GM18951 (cell line): ENCODE measurements around the gene ZNF862.

Source experiments
- POLR2A ChIP-seq: IDR thresholded peaks from 4 replicates; pipeline ENCODE4 v1.6.1; 2011; ENCODE audit warnings: mild to moderate bottlenecking; ENCODE audit not compliant: insufficient read length, insufficient read depth; ENCODE audit errors: extremely low read depth
- in situ Hi-C: fragments of 300-500 bp; cut with MboI; formaldehyde crosslinking; loops from one replicate; pipeline ENCODE4 v1.12.0; 2022; ENCODE audit warnings: low sequenced_read_pairs, mixed read lengths, inconsistent platforms; ENCODE audit not compliant: unreplicated experiment

ZNF862 gene

GRCh38 chr7:149853157-149853556 is 15.0 kb downstream of the ZNF862 start:
- no peak for TF ChIP-seq POLR2A
- in situ Hi-C loops, result no loop called here

- in situ Hi-C loops, result no loop called here
These were observed 16.6 kb downstream of the ZNF862 start for GRCh38 chr7:149854611-149855360.

GRCh38 chr7:149855361-149856305 is 17.5 kb downstream of the ZNF862 start:
- no peak for TF ChIP-seq POLR2A
- in situ Hi-C loops, result no loop called here

More at GRCh38 chr7:149854611-149855360, 16.6 kb downstream of the ZNF862 start:
- no peak for TF ChIP-seq POLR2A

GRCh38 chr7:149856583-149856982 is 18.4 kb downstream of the ZNF862 start:
- in situ Hi-C loops, result no loop called here
- TF ChIP-seq POLR2A, result no peak

- TF ChIP-seq POLR2A, result no peak
- in situ Hi-C loops, result no loop called here
These were observed 21.2 kb downstream of the ZNF862 start for GRCh38 chr7:149859369-149859768.

- no peak for TF ChIP-seq POLR2A
These were observed 21.7 kb downstream of the ZNF862 start for GRCh38 chr7:149859876-149860275.

GRCh38 chr7:149860821-149861727 is 22.9 kb downstream of the ZNF862 start:
- in situ Hi-C loops, result no loop called here
- TF ChIP-seq POLR2A, result no peak

More at GRCh38 chr7:149859876-149860275, 21.7 kb downstream of the ZNF862 start:
- in situ Hi-C loops, result no loop called here

- in situ Hi-C loops, result no loop called here
- TF ChIP-seq POLR2A, result no peak
These were observed 23.5 kb downstream of the ZNF862 start for GRCh38 chr7:149861728-149862045.

- in situ Hi-C loops, result no loop called here
- no peak for TF ChIP-seq POLR2A
These were observed 24.0 kb downstream of the ZNF862 start for GRCh38 chr7:149862156-149862555.

- no peak for TF ChIP-seq POLR2A
- in situ Hi-C loops, result no loop called here
These were observed 25.3 kb downstream of the ZNF862 start for GRCh38 chr7:149863500-149863899.

- TF ChIP-seq POLR2A, result no peak
- in situ Hi-C loops, result no loop called here
These were observed 25.8 kb downstream of the ZNF862 start for GRCh38 chr7:149864023-149864422.

GRCh38 chr7:149864751-149865150 is 26.6 kb downstream of the ZNF862 start:
- TF ChIP-seq POLR2A, result no peak
- in situ Hi-C loops, result no loop called here

- in situ Hi-C loops, result no loop called here
- TF ChIP-seq POLR2A, result no peak
These were observed 27.3 kb downstream of the ZNF862 start for GRCh38 chr7:149865437-149865836.

- in situ Hi-C loops, result no loop called here
- no peak for TF ChIP-seq POLR2A
These were observed 28.1 kb downstream of the ZNF862 start for GRCh38 chr7:149866139-149866778.
